CD4-positive, alpha-beta T cell treated with Interleukin-6 for 4 hours (primary cell): Measurements from ENCODE around the gene IGSF3.
A peak's percentile ranks its signal among the peaks of the same experiment; 100 is the strongest.

Source experiments
- DNase-seq: peaks from one replicate; pipeline ENCODE4 v3.0.0-alpha.2; 2020; ENCODE audit warnings: mixed read lengths

Gene IGSF3

GRCh38 chr1:116546354-116546977, 121.1 kb downstream of the IGSF3 start:
- no peak for DNase-seq

GRCh38 chr1:116545359-116545705, 122.2 kb downstream of the IGSF3 start:
- no peak for DNase-seq

GRCh38 chr1:116544588-116545358, 122.8 kb downstream of the IGSF3 start:
- no peak for DNase-seq

GRCh38 chr1:116540088-116540487, 127.4 kb downstream of the IGSF3 start:
- no peak for DNase-seq

GRCh38 chr1:116538544-116538943, 129.0 kb downstream of the IGSF3 start:
- DNase-seq: peak; percentile 52

- no peak for DNase-seq
Measured at GRCh38 chr1:116537898-116538297, 129.6 kb downstream of the IGSF3 start.

- DNase-seq: no peak
Measured at GRCh38 chr1:116537040-116537831, 130.3 kb downstream of the IGSF3 start.

- no peak for DNase-seq
Measured at GRCh38 chr1:116534014-116534739, 133.4 kb downstream of the IGSF3 start.

- no peak for DNase-seq
Measured at GRCh38 chr1:116533429-116533820, 134.1 kb downstream of the IGSF3 start.

- DNase-seq: no peak
Measured at GRCh38 chr1:116532671-116533428, 134.7 kb downstream of the IGSF3 start.

- DNase-seq: no peak
Measured at GRCh38 chr1:116531917-116532316, 135.6 kb downstream of the IGSF3 start.

- DNase-seq: no peak
Measured at GRCh38 chr1:116529681-116530080, 137.9 kb downstream of the IGSF3 start.

- DNase-seq: no peak
Measured at GRCh38 chr1:116529199-116529631, 138.3 kb downstream of the IGSF3 start.

GRCh38 chr1:116528329-116529083, 139.0 kb downstream of the IGSF3 start:
- DNase-seq: no peak

- DNase-seq: no peak
Measured at GRCh38 chr1:116525440-116525839, 142.1 kb downstream of the IGSF3 start.
